SU-DHL-6 (cell line): ENCODE results near the gene CFAP58.
"Not testable (repeated sequence)": the region's sequence is repeated elsewhere in the genome, so short reads cannot be mapped to it uniquely, and the experiment has no call there.

Experiments used
- H2AFZ ChIP-seq: fragments of 200-600 bp; sonication (generic); 2 replicates; pipeline ENCODE4 v1.6.1; 2014; ENCODE audit warnings: low read depth, mild to moderate bottlenecking, moderate library complexity, mixed read lengths, antibody characterized with exemption, low read length; ENCODE audit not compliant: severe bottlenecking
- H3F3A ChIP-seq: fragments of 200-600 bp; shearing (Covaris generic); 2 replicates; pipeline ENCODE4 v1.6.0; 2016; ENCODE audit warnings: antibody characterized with exemption, mild to moderate bottlenecking; ENCODE audit not compliant: insufficient read depth
- H3K27ac ChIP-seq: fragments of 200-600 bp; sonication (generic); 2 replicates; pipeline ENCODE4 v1.5.1; 2016; ENCODE audit warnings: low read depth, mild to moderate bottlenecking, low read length, moderate library complexity, mixed read lengths
- H3K27me3 ChIP-seq: fragments of 200-600 bp; sonication (generic), shearing (Covaris generic); 2 replicates; pipeline ENCODE4 v1.6.0; 2014; ENCODE audit warnings: mild to moderate bottlenecking, low read length
- H3K36me3 ChIP-seq: fragments of 200-600 bp; sonication (generic); 2 replicates; pipeline ENCODE4 v1.6.1; 2014; ENCODE audit warnings: mild to moderate bottlenecking, low read length, mixed read lengths
- H3K4me2 ChIP-seq: fragments of 300-600, 200-600 bp; shearing (Covaris generic), sonication (generic); 2 replicates; pipeline ENCODE4 v1.6.0; 2014; ENCODE audit warnings: low read length, low read depth, mild to moderate bottlenecking; ENCODE audit not compliant: poor library complexity, severe bottlenecking
- H3K4me3 ChIP-seq: fragments of 200-600 bp; sonication (generic); 2 replicates; pipeline ENCODE4 v1.5.1; 2014; ENCODE audit warnings: antibody characterized with exemption, low read length, mild to moderate bottlenecking, mixed read lengths; ENCODE audit not compliant: insufficient read depth, poor library complexity, severe bottlenecking
- H3K79me2 ChIP-seq: fragments of 200-600 bp; sonication (generic); 2 replicates; pipeline ENCODE4 v1.6.1; 2014; ENCODE audit warnings: mild to moderate bottlenecking, low read length, moderate library complexity; ENCODE audit not compliant: insufficient read depth
- H3K9ac ChIP-seq: fragments of 200-600 bp; sonication (generic); 2 replicates; pipeline ENCODE4 v1.7.0; 2014; ENCODE audit warnings: mild to moderate bottlenecking, low read length
- H3K9me2 ChIP-seq: fragments of 200-600 bp; sonication (generic); replicated peaks from 2 replicates; pipeline ENCODE4 v1.6.1; 2014; ENCODE audit warnings: low read length; ENCODE audit not compliant: insufficient read depth
- H3K9me3 ChIP-seq: fragments of 200-600 bp; sonication (generic); 2 replicates; pipeline ENCODE4 v1.6.1; 2014; ENCODE audit warnings: low read length, mixed read lengths; ENCODE audit not compliant: insufficient read depth
- H4K20me1 ChIP-seq: fragments of 200-600 bp; sonication (generic); 2 replicates; pipeline ENCODE4 v1.6.1; 2014; ENCODE audit warnings: low read depth, mild to moderate bottlenecking, antibody characterized with exemption, low read length, moderate library complexity, mixed read lengths
- EZH2phosphoT487 ChIP-seq: fragments of 200-600 bp; sonication (generic), shearing (Covaris generic); conservative IDR thresholded peaks from 2 replicates; pipeline ENCODE4 v1.6.1; 2018; ENCODE audit warnings: mild to moderate bottlenecking, antibody characterized with exemption, low read length, moderate library complexity, mixed read lengths
- TF ChIP-seq, protein P1 (sequence below): fragments of 200-600 bp; sonication (generic); IDR thresholded peaks from one replicate; pipeline ENCODE4 v1.5.1; 2017; ENCODE audit warnings: antibody characterized with exemption, mild to moderate bottlenecking, low read length, moderate library complexity; ENCODE audit not compliant: insufficient read depth, poor library complexity, severe bottlenecking

Gene CFAP58

DNA sequence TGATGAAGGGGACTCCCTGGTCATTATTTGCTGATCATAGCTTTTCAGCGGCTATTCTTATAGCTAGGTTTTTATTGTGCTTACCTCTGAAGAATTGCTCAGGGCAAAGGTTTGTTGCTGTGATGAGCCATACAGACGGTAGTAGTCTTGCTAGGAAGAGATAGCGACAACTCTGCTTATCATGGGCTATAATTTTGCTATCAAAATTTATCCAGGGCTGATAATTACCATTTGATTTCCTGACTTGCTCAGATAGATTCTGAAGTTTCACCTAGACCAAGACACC is 103.9 kb downstream of the CFAP58 start:
- Histone ChIP-seq H3K9ac (no peak overlapping the region), H3K79me2 (no peaks in the 10 kb centered on the region), H3K27me3 (no peaks in the 10 kb centered on the region), H3K9me3 (no peaks in the 10 kb centered on the region), H3K4me3 (no peak overlapping the region), H3K27ac (no peak overlapping the region), H3F3A (no peaks in the 10 kb centered on the region), H3K36me3 (no peaks in the 10 kb centered on the region), H4K20me1 (no peaks in the 10 kb centered on the region), H3K4me2 (no peak overlapping the region), H2AFZ (no peak overlapping the region), H3K9me2 (no peaks in the 10 kb centered on the region)
- TF ChIP-seq, protein P1, sequence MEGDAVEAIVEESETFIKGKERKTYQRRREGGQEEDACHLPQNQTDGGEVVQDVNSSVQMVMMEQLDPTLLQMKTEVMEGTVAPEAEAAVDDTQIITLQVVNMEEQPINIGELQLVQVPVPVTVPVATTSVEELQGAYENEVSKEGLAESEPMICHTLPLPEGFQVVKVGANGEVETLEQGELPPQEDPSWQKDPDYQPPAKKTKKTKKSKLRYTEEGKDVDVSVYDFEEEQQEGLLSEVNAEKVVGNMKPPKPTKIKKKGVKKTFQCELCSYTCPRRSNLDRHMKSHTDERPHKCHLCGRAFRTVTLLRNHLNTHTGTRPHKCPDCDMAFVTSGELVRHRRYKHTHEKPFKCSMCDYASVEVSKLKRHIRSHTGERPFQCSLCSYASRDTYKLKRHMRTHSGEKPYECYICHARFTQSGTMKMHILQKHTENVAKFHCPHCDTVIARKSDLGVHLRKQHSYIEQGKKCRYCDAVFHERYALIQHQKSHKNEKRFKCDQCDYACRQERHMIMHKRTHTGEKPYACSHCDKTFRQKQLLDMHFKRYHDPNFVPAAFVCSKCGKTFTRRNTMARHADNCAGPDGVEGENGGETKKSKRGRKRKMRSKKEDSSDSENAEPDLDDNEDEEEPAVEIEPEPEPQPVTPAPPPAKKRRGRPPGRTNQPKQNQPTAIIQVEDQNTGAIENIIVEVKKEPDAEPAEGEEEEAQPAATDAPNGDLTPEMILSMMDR = no peak
- no peak for TF ChIP-seq EZH2phosphoT487

DNA sequence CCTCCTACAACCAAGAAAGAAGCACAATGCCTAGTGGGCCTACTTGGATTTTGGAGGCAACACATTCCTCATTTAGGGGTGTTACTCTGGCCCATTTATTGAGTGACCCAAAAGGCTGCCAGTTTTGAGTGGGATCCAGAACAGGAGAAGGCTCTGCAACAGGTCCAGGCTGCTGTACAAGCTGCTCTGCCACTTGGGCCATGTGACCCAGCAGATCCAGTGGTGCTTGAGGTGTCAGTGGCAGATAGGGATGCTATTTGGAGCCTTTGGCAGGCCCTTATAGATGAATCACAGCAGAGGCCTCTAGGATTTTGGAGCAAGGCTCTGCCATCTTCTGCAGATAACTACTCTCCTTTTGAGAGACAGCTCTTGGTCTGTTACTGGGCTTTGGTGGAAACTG is 111.9 kb downstream of the CFAP58 start:
- H4K20me1 ChIP-seq, H3K79me2 ChIP-seq, H3K36me3 ChIP-seq, H3K27me3 ChIP-seq, H3K27ac ChIP-seq, H3K9me3 ChIP-seq, H3K4me3 ChIP-seq, H3K9ac ChIP-seq, H3F3A ChIP-seq, H2AFZ ChIP-seq, H3K4me2 ChIP-seq, H3K9me2 ChIP-seq: not testable (repeated sequence)

DNA sequence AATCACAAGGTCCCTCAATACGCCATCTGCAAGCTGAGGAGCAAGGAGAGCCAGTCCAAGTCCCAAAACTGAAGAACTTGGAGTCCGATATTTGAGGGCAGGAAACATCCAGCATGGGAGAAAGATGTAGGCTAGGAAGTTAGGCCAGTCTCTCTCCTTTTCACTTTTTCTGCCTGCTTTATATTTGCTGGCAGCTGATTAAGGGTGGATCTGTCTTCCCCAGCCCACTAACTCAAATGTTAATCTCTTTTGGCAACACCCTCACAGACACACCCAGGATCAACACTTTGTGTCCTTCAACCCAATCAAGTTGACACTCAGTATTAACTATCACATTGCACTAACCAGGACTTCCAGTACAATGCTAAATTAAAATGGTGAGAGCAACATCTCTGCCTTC is 115.2 kb downstream of the CFAP58 start:
- not testable (repeated sequence) for H3K4me2 ChIP-seq, H3K27me3 ChIP-seq, H3K9me3 ChIP-seq, H3K4me3 ChIP-seq, H4K20me1 ChIP-seq, H3F3A ChIP-seq, H3K27ac ChIP-seq, H3K36me3 ChIP-seq, H2AFZ ChIP-seq, H3K79me2 ChIP-seq, H3K9me2 ChIP-seq, H3K9ac ChIP-seq

DNA sequence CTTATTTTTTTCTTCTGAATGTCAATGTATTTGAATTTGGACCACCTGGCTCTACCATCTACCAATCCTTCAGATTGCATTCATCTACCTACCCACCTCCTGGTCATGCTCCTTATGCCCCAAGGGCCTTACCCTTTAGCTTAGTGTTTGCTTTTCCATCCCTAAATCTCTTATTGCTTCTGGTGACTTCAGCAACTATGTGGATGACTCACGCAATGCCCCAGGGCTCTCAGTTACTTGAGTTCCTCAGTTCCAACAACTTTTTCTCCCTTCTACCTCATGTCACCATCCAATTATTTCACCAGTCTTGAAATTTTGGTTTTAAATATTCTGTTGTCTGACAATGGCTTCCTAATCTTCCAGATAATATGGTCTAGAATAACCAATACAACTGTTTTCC is 118.9 kb downstream of the CFAP58 start:
- TF ChIP-seq, protein P1 = no peak
- TF ChIP-seq EZH2phosphoT487 = no peak
- no peak overlapping the region for H2AFZ ChIP-seq
- H3K9me2 ChIP-seq = no peaks in the 10 kb centered on the region
- H3K36me3 ChIP-seq = no peaks in the 10 kb centered on the region
- no peaks in the 10 kb centered on the region for H3K79me2 ChIP-seq
- no peaks in the 10 kb centered on the region for H4K20me1 ChIP-seq
- H3K9me3 ChIP-seq = no peaks in the 10 kb centered on the region
- H3K27me3 ChIP-seq = no peaks in the 10 kb centered on the region
- no peak overlapping the region for H3K9ac ChIP-seq
- H3K4me2 ChIP-seq = no peak overlapping the region
- no peak overlapping the region for H3K4me3 ChIP-seq
- H3F3A ChIP-seq = no peaks in the 10 kb centered on the region
- no peak overlapping the region for H3K27ac ChIP-seq
